Activated CD4-positive, CD25-positive, alpha-beta regulatory T cell treated with anti-CD3 and anti-CD28 coated beads, Interleukin-2, amount 50 U/mL, for 72 hours (primary cell): ENCODE measurements around the gene ADAM21.

Experiments used
- DNase-seq: peaks from one replicate; pipeline ENCODE4 v3.0.0; 2021

The ADAM21 gene

GRCh38 chr14:70489579-70490200 is 37.7 kb downstream of the ADAM21 start:
- DNase-seq, result no peak

DNA sequence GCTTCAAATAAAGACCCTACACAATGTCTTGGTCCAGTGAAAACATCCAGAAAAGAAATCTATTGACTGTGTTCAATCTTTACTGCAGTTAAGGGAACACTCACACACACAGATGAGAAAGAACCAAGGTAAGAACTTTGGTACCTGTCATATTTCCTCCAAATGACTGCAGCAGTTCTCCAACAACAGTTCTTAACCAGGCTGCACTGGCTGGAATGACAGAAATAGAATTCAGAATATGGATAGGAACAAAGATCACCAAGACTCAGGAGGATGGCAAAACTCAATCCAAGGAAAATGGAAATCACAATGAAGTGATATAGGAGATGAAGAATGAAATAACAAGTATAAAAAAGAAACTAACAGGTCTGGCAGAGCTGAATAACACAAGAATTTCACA is 46.2 kb downstream of the ADAM21 start:
- no peak for DNase-seq
